Loucy (cell line): ENCODE results near the gene MRFAP1.

Experiments
- EZH2phosphoT487 ChIP-seq: fragments of 200-600 bp; IDR thresholded peaks from 2 replicates; pipeline ENCODE4 v1.6.1; 2018; ENCODE audit warnings: antibody characterized with exemption, mild to moderate bottlenecking, moderate library complexity, borderline replicate concordance
- TF ChIP-seq, protein P1 (sequence below): fragments of 200-600 bp; sonication (generic); conservative IDR thresholded peaks from 2 replicates; pipeline ENCODE4 v1.5.1; 2014; ENCODE audit warnings: mild to moderate bottlenecking, antibody characterized with exemption, low read length

- TF ChIP-seq, protein P1, sequence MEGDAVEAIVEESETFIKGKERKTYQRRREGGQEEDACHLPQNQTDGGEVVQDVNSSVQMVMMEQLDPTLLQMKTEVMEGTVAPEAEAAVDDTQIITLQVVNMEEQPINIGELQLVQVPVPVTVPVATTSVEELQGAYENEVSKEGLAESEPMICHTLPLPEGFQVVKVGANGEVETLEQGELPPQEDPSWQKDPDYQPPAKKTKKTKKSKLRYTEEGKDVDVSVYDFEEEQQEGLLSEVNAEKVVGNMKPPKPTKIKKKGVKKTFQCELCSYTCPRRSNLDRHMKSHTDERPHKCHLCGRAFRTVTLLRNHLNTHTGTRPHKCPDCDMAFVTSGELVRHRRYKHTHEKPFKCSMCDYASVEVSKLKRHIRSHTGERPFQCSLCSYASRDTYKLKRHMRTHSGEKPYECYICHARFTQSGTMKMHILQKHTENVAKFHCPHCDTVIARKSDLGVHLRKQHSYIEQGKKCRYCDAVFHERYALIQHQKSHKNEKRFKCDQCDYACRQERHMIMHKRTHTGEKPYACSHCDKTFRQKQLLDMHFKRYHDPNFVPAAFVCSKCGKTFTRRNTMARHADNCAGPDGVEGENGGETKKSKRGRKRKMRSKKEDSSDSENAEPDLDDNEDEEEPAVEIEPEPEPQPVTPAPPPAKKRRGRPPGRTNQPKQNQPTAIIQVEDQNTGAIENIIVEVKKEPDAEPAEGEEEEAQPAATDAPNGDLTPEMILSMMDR = no peak
- no peak for TF ChIP-seq EZH2phosphoT487
Observed at GRCh38 chr4:6663596-6664393, 23.3 kb downstream of the MRFAP1 start.
